Measurements from ENCODE around the gene DPF3.

Gene DPF3

GRCh38 chr14:72708708-72709475 is 185.0 kb downstream of the DPF3 start:
- no peak for DNase-seq

GRCh38 chr14:72708222-72708621 is 185.7 kb downstream of the DPF3 start:
- DNase-seq: no peak

- no peak for DNase-seq
These were observed 187.4 kb downstream of the DPF3 start for GRCh38 chr14:72706485-72706884.

- no peak for DNase-seq
These were observed 189.4 kb downstream of the DPF3 start for GRCh38 chr14:72704502-72704901.

- no peak for DNase-seq
These were observed 192.3 kb downstream of the DPF3 start for GRCh38 chr14:72701605-72702004.

- DNase-seq: no peak
These were observed 192.7 kb downstream of the DPF3 start for GRCh38 chr14:72701237-72701565.

GRCh38 chr14:72700338-72701236 is 193.3 kb downstream of the DPF3 start:
- no peak for DNase-seq

GRCh38 chr14:72699852-72700257 is 194.0 kb downstream of the DPF3 start:
- no peak for DNase-seq

GRCh38 chr14:72699443-72699842 is 194.5 kb downstream of the DPF3 start:
- DNase-seq: no peak

GRCh38 chr14:72692696-72693095 is 201.2 kb downstream of the DPF3 start:
- no peak for DNase-seq

- no peak for DNase-seq
These were observed 203.6 kb downstream of the DPF3 start for GRCh38 chr14:72690324-72690723.

- DNase-seq: no peak
These were observed 204.8 kb downstream of the DPF3 start for GRCh38 chr14:72688990-72689671.

GRCh38 chr14:72686832-72687231 is 207.1 kb downstream of the DPF3 start:
- DNase-seq: no peak

GRCh38 chr14:72686101-72686500 is 207.8 kb downstream of the DPF3 start:
- no peak for DNase-seq

GRCh38 chr14:72685456-72685855 is 208.4 kb downstream of the DPF3 start:
- DNase-seq: no peak

GRCh38 chr14:72683787-72684186 is 210.1 kb downstream of the DPF3 start:
- DNase-seq: no peak

- no peak for DNase-seq
These were observed 211.7 kb downstream of the DPF3 start for GRCh38 chr14:72682188-72682587.

GRCh38 chr14:72680853-72681640 is 212.9 kb downstream of the DPF3 start:
- DNase-seq: no peak

GRCh38 chr14:72679536-72680151 is 214.3 kb downstream of the DPF3 start:
- no peak for DNase-seq

GRCh38 chr14:72679141-72679535 is 214.8 kb downstream of the DPF3 start:
- no peak for DNase-seq

GRCh38 chr14:72678356-72678755 is 215.5 kb downstream of the DPF3 start:
- DNase-seq: no peak

- no peak for DNase-seq
These were observed 216.2 kb downstream of the DPF3 start for GRCh38 chr14:72677664-72678063.

All from stimulated activated CD4-positive, alpha-beta T cell treated with anti-CD3 and anti-CD28 coated beads, Interleukin-2, amount 100 ng/mL, for 48 hours (primary cell).